ENCODE data around the gene TEX10. TPM values are rescaled to one million over a fixed set of nuclear protein-coding genes. Genes with fewer than 3 reads are reported as not detected.

Gene TEX10
- total RNA-seq, 1 donor from 2014 or later = 33.4 TPM

GRCh38 chr9:100370064-100370723, 17.5 kb upstream of the TEX10 start:
- no peak for DNase-seq (ENCODE audit: low read depth)
- no peak for TF ChIP-seq CTCF (IDR thresholded peaks at IDR 0.05; ENCODE audit: insufficient read depth, low read length, poor library complexity, severe bottlenecking)
- Histone ChIP-seq H3K36me3 (ENCODE audit: control insufficient read depth, insufficient read depth, low read length) (no peaks in the 10 kb centered on the region), H3K27me3 (ENCODE audit: control insufficient read depth, insufficient read depth, low read length) (no peaks in the 10 kb centered on the region), H3K4me3 (ENCODE audit: low read depth, low read length) (no peak overlapping the region)

GRCh38 chr9:100368672-100369071, 15.9 kb upstream of the TEX10 start:
- Histone ChIP-seq H3K36me3 (ENCODE audit: control insufficient read depth, insufficient read depth, low read length) (no peaks in the 10 kb centered on the region), H3K4me3 (ENCODE audit: low read depth, low read length) (no peak overlapping the region), H3K27me3 (ENCODE audit: control insufficient read depth, insufficient read depth, low read length) (no peaks in the 10 kb centered on the region)
- no peak for DNase-seq (ENCODE audit: low read depth)
- TF ChIP-seq CTCF (IDR thresholded peaks at IDR 0.05; ENCODE audit: insufficient read depth, low read length, poor library complexity, severe bottlenecking) = no peak

- H3K4me3 ChIP-seq (ENCODE audit: low read depth, low read length) = no peak overlapping the region
- no peaks in the 10 kb centered on the region for H3K27me3 ChIP-seq (ENCODE audit: control insufficient read depth, insufficient read depth, low read length)
- DNase-seq (ENCODE audit: low read depth) = no peak
- H3K36me3 ChIP-seq (ENCODE audit: control insufficient read depth, insufficient read depth, low read length) = no peaks in the 10 kb centered on the region
- no peak for TF ChIP-seq CTCF (IDR thresholded peaks at IDR 0.05; ENCODE audit: insufficient read depth, low read length, poor library complexity, severe bottlenecking)
Observed at GRCh38 chr9:100366121-100366520, 13.4 kb upstream of the TEX10 start.

GRCh38 chr9:100364013-100364412, 11.3 kb upstream of the TEX10 start:
- Histone ChIP-seq H3K36me3 (ENCODE audit: control insufficient read depth, insufficient read depth, low read length) (no peaks in the 10 kb centered on the region), H3K4me3 (ENCODE audit: low read depth, low read length) (no peak overlapping the region), H3K27me3 (ENCODE audit: control insufficient read depth, insufficient read depth, low read length) (no peaks in the 10 kb centered on the region)
- DNase-seq (ENCODE audit: low read depth) = no peak
- TF ChIP-seq CTCF (IDR thresholded peaks at IDR 0.05; ENCODE audit: insufficient read depth, low read length, poor library complexity, severe bottlenecking) = no peak

GRCh38 chr9:100359057-100359456, 6.3 kb upstream of the TEX10 start:
- H3K27me3 ChIP-seq (ENCODE audit: control insufficient read depth, insufficient read depth, low read length) = no peaks in the 10 kb centered on the region
- no peaks in the 10 kb centered on the region for H3K36me3 ChIP-seq (ENCODE audit: control insufficient read depth, insufficient read depth, low read length)
- H3K4me3 ChIP-seq (ENCODE audit: low read depth, low read length) = no peak overlapping the region
- DNase-seq (ENCODE audit: low read depth) = no peak
- TF ChIP-seq CTCF (IDR thresholded peaks at IDR 0.05; ENCODE audit: insufficient read depth, low read length, poor library complexity, severe bottlenecking) = no peak

- DNase-seq (ENCODE audit: low read depth) = no peak
- H3K4me3 ChIP-seq (ENCODE audit: low read depth, low read length) = no peak overlapping the region
- no peaks in the 10 kb centered on the region for H3K36me3 ChIP-seq (ENCODE audit: control insufficient read depth, insufficient read depth, low read length)
- TF ChIP-seq CTCF (IDR thresholded peaks at IDR 0.05; ENCODE audit: insufficient read depth, low read length, poor library complexity, severe bottlenecking) = no peak
- H3K27me3 ChIP-seq (ENCODE audit: control insufficient read depth, insufficient read depth, low read length) = no peaks in the 10 kb centered on the region
Observed at GRCh38 chr9:100357501-100357900, 4.8 kb upstream of the TEX10 start.
